Neural progenitor cell (in vitro differentiated cells): Measurements from ENCODE around the gene PMF1. TPM values are rescaled to one million over a fixed set of nuclear protein-coding genes. Genes with fewer than 3 reads are reported as not detected.

Experiments used
- DNase-seq: peaks from one replicate; pipeline ENCODE4 v3.0.0-alpha.2; 2016; ENCODE audit warnings: low spot score
- H2AFZ ChIP-seq: fragments of 200-600 bp; sonication (generic); replicated peaks from 2 replicates; pipeline ENCODE4 v1.6.1; 2016; ENCODE audit warnings: antibody characterized with exemption
- H3F3A ChIP-seq: fragments of 200-600 bp; sonication (generic); 2 replicates; pipeline ENCODE4 v1.6.1; 2016; ENCODE audit warnings: antibody characterized with exemption, low read depth
- H3K27ac ChIP-seq: fragments of 200-600 bp; sonication (generic); 2 replicates; pipeline ENCODE4 v1.5.1; 2016; ENCODE audit warnings: mild to moderate bottlenecking
- H3K27me3 ChIP-seq: fragments of 200-600 bp; sonication (generic); 2 replicates; pipeline ENCODE4 v1.6.1; 2016; ENCODE audit warnings: mild to moderate bottlenecking, moderate library complexity
- H3K36me3 ChIP-seq: fragments of 200-600 bp; sonication (generic); 2 replicates; pipeline ENCODE4 v1.5.1; 2016
- H3K4me1 ChIP-seq: fragments of 200-600 bp; sonication (generic); 2 replicates; pipeline ENCODE4 v1.6.1; 2016; ENCODE audit warnings: mixed run types
- H3K4me2 ChIP-seq: fragments of 200-600 bp; sonication (generic); 2 replicates; pipeline ENCODE4 v1.6.1; 2016
- H3K4me3 ChIP-seq: fragments of 200-600 bp; sonication (generic); 2 replicates; pipeline ENCODE4 v1.5.1; 2016
- H3K79me2 ChIP-seq: fragments of 200-600 bp; sonication (generic); 2 replicates; pipeline ENCODE4 v1.6.1; 2016; ENCODE audit warnings: low read depth
- H3K9ac ChIP-seq: fragments of 200-600 bp; sonication (generic); 2 replicates; pipeline ENCODE4 v1.6.1; 2016
- H3K9me3 ChIP-seq: fragments of 200-600 bp; sonication (generic); 2 replicates; pipeline ENCODE4 v1.5.1; 2016; ENCODE audit warnings: low read depth
- H4K20me1 ChIP-seq: fragments of 200-600 bp; sonication (generic); 2 replicates; pipeline ENCODE4 v1.6.1; 2016; ENCODE audit warnings: low read depth
- H3K27ac Mint-ChIP-seq: 3 replicates; pipeline ENCODE4 v1.8.0; 2021; ENCODE audit warnings: mixed read lengths
- H3K27me3 Mint-ChIP-seq: 2 replicates; pipeline ENCODE4 v1.8.0; 2022; ENCODE audit warnings: low read depth, mild to moderate bottlenecking, inconsistent platforms, moderate library complexity, mixed read lengths; ENCODE audit not compliant: insufficient read depth
- H3K36me3 Mint-ChIP-seq: 3 replicates; pipeline ENCODE4 v1.8.0; 2021; ENCODE audit warnings: mixed read lengths
- H3K4me1 Mint-ChIP-seq: 3 replicates; pipeline ENCODE4 v1.8.0; 2021; ENCODE audit warnings: mixed read lengths
- H3K4me3 Mint-ChIP-seq: 3 replicates; pipeline ENCODE4 v1.8.0; 2021; ENCODE audit warnings: mild to moderate bottlenecking, moderate library complexity, mixed read lengths
- H3K9me3 Mint-ChIP-seq: 3 replicates; pipeline ENCODE4 v1.8.0; 2020; ENCODE audit warnings: mixed read lengths
- CTCF ChIP-seq: fragments of 200-600 bp; sonication (generic); IDR thresholded peaks from 2 replicates; pipeline ENCODE4 v1.5.1; 2017; ENCODE audit warnings: antibody characterized with exemption, mild to moderate bottlenecking
- EZH2 ChIP-seq: fragments of 200-600 bp; sonication (generic); IDR thresholded peaks from 2 replicates; pipeline ENCODE4 v1.6.1; 2017; ENCODE audit warnings: antibody characterized with exemption, mild to moderate bottlenecking, moderate library complexity
- EZH2phosphoT487 ChIP-seq: fragments of 200-600 bp; sonication (generic); IDR thresholded peaks from 2 replicates; pipeline ENCODE4 v1.6.1; 2017; ENCODE audit warnings: antibody characterized with exemption
- total RNA-seq: library from RNA; depleted of rRNA; stranded (reverse); fragments of >200 nt; gene quantifications from 2 replicates; pipeline ENCODE4 v1.2.3, GENCODE V29; 2015; ENCODE audit warnings: low replicate concordance

The PMF1 gene, protein sequence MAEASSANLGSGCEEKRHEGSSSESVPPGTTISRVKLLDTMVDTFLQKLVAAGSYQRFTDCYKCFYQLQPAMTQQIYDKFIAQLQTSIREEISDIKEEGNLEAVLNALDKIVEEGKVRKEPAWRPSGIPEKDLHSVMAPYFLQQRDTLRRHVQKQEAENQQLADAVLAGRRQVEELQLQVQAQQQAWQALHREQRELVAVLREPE
- 99.3 and 103 TPM in 2 replicates for total RNA-seq

GRCh38 chr1:156212833-156213643 lies at the start of gene PMF1:
Gene PMF1, plus strand, starts transcription at chr1:156213007. Its CDS starts 9 bp downstream, at chr1:156213016.
- Histone ChIP-seq H4K20me1 (peaks cover 9% of the 10 kb centered on the region), H3K27me3 (no peaks in the 10 kb centered on the region), H3K4me2 (peak within 1 kb of the TSS; percentile 93), H3K36me3 (no peaks in the 10 kb centered on the region), H3K27ac (peak within 1 kb of the TSS; percentile 97), H3K9ac (peak within 1 kb of the TSS; percentile 92), H2AFZ (peak within 1 kb of the TSS; percentile 98), H3K9me3 (no peaks in the 10 kb centered on the region), H3K4me3 (peak within 1 kb of the TSS; percentile 82), H3K79me2 (peaks cover 40% of the 10 kb centered on the region), H3F3A (peaks cover 6% of the 10 kb centered on the region), H3K4me1 (peaks cover 10% of the 10 kb centered on the region)
- Mint-ChIP-seq H3K36me3 (peaks cover 7% of the 10 kb centered on the region), H3K27me3 (peaks cover 2% of the 10 kb centered on the region), H3K4me3 (peak within 1 kb of the TSS; percentile 94), H3K27ac (peak within 1 kb of the TSS; percentile 98), H3K4me1 (peaks cover 12% of the 10 kb centered on the region), H3K9me3 (no peaks in the 10 kb centered on the region)
- peak; percentile 97 for DNase-seq
- TF ChIP-seq CTCF, result no peak
- no peak for TF ChIP-seq EZH2phosphoT487
- TF ChIP-seq EZH2, result no peak

DNA sequence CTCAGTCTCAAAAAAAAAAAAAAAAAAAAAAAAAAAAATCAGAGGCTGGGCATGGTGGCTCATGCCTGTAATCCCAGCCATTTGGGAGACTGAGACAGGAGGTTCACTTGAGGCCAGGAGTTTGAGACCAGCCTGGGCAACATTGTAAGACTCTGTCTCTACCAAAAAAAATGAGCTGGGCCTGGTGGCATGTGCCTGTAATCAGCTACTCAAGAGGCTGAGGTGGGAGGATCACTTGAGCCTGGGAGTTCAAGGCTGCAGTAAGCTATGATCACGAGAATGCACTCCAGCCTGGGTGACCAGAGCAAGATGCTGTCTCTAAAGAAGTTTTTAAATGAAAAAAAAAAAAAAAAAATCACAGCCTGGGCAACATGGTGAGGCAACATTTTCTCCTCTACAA lies 49.1 kb upstream of the PMF1 start:
- Histone ChIP-seq H3K4me2 (no peak overlapping the region), H3K36me3 (no peaks in the 10 kb centered on the region), H2AFZ (no peak overlapping the region), H3K27me3 (peaks cover 7% of the 10 kb centered on the region), H3K27ac (no peak overlapping the region), H3K4me1 (peaks cover 5% of the 10 kb centered on the region), H3K9me3 (no peaks in the 10 kb centered on the region), H4K20me1 (no peaks in the 10 kb centered on the region), H3K4me3 (no peak overlapping the region), H3K9ac (no peak overlapping the region), H3K79me2 (no peaks in the 10 kb centered on the region), H3F3A (peaks cover 8% of the 10 kb centered on the region)
- DNase-seq, result no peak
- Mint-ChIP-seq H3K27me3 (peaks cover 4% of the 10 kb centered on the region), H3K4me3 (no peak overlapping the region), H3K9me3 (peaks cover 2% of the 10 kb centered on the region), H3K27ac (no peak overlapping the region), H3K36me3 (peaks cover 3% of the 10 kb centered on the region), H3K4me1 (peaks cover 30% of the 10 kb centered on the region)
- TF ChIP-seq EZH2 (no peak), EZH2phosphoT487 (no peak), CTCF (no peak)

DNA sequence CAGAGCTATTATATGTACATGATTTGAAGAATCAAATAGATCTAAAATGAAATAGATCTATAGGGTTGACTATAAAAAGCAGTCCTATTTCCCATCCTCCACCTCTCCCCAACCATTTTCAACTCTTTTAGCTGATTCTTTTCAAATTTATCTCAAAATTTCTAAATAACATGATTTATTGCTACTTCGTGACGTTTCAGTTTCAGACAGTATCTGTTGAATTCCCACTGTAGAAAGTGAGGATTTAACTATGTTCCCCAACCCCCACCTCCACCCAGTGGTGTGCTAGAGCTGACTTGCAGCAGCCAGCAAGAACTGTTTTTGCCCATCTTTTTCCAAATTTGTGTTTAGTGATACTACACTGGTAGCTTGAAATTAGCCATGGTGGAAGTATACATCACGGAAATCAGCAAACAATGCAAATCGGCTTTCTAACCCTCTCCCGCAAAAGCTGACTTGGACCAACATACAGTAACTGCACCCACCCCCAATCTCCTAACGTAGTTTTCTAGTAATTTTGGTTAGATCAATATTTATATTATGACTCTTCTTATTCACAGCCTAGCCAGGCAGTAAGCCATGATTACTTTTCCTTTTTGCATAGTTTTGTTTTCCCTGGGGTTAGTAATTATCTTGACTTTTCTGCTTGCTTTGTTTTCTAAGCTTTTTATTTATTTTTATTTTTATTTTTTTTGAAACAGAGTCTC lies 48.5 kb upstream of the PMF1 start:
- Histone ChIP-seq H3K9me3 (no peaks in the 10 kb centered on the region), H3K27ac (no peak overlapping the region), H2AFZ (no peak overlapping the region), H3K27me3 (peaks cover 7% of the 10 kb centered on the region), H4K20me1 (no peaks in the 10 kb centered on the region), H3K4me1 (peaks cover 5% of the 10 kb centered on the region), H3K9ac (no peak overlapping the region), H3K4me3 (no peak overlapping the region), H3K4me2 (no peak overlapping the region), H3F3A (peaks cover 8% of the 10 kb centered on the region), H3K79me2 (no peaks in the 10 kb centered on the region), H3K36me3 (no peaks in the 10 kb centered on the region)
- TF ChIP-seq EZH2 (no peak), EZH2phosphoT487 (no peak), CTCF (no peak)
- H3K4me3 Mint-ChIP-seq, result no peak overlapping the region
- DNase-seq, result no peak
- H3K27ac Mint-ChIP-seq, result no peak overlapping the region
- peaks cover 26% of the 10 kb centered on the region for H3K4me1 Mint-ChIP-seq
- peaks cover 2% of the 10 kb centered on the region for H3K9me3 Mint-ChIP-seq
- H3K27me3 Mint-ChIP-seq, result peaks cover 3% of the 10 kb centered on the region
- H3K36me3 Mint-ChIP-seq, result peaks cover 3% of the 10 kb centered on the region
